GM20431 (cell line): Measurements from ENCODE around the gene STK32B.

Source experiments
- in situ Hi-C: fragments of 300-500 bp; cut with MseI, MboI; formaldehyde crosslinking; loops from one replicate; pipeline ENCODE4 v1.15.0; 2020; ENCODE audit warnings: low sequenced_read_pairs; ENCODE audit not compliant: unreplicated experiment

STK32B gene

GRCh38 chr4:5473125-5473524 is 421.8 kb downstream of the STK32B start:
- in situ Hi-C loops = no loop called here

DNA sequence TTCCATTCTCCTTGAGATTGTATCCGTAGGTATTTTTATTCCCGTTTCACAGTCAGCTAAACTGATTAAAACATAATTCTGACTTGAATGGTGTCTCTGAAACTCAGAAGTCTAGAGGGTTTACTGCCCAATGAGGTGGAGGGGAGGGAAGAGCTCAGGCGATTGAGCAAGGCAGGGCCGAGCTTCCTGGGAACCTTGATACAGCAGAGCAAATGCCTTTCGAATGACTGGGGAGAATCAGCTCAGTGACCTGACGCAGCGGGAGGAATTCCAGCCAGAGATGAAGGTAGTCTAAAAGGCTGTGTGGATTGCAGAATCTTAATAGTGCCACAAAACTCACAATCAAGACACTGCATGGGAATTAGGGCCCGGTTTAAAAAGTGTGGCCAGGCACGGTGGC is 423.5 kb downstream of the STK32B start:
- in situ Hi-C loops = no loop called here

DNA sequence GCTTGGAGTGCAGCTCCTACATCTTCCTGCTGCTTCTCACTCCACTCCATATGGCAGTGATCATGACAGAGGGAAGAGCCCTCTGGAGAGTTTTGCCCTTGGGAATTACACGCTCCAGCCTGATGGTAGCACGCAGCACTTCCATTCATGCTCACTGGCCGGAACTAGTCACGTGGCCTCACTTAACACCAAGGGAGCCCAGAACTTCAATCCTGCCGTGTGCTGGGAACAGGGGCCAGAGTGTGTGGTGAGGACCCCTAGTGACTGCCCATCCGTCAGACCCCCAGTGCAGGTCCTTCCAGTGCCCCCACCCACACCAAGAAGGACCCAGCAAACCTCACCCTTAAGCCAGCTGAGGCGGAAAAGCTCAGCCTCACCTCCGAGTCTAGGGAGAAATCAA is 426.3 kb downstream of the STK32B start:
- in situ Hi-C loops = no loop called here

DNA sequence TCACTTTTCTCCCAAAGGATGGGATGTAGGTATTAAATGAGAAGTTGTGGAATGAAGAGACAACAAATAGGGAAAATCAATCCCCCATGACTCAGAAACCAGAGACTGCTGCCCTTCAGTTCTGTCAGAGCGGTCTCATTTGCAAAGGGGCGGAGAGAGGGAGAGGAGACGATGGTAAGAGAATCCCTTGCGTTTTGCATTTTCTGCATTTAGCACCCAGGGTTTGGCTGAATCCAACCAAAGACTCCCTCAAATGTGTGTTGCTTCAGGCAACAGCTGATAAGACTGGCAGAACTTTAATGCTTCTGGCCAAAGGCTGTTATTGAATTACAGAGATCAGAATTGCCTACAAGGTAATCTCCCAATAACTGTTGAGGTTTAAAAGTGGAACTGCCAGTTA is 426.9 kb downstream of the STK32B start:
- in situ Hi-C loops = no loop called here

- in situ Hi-C loops = no loop called here
These were observed 427.4 kb downstream of the STK32B start for GRCh38 chr4:5478697-5479096.

GRCh38 chr4:5479518-5480060 is 428.3 kb downstream of the STK32B start:
- in situ Hi-C loops = no loop called here

- in situ Hi-C loops = no loop called here
These were observed 437.1 kb downstream of the STK32B start for GRCh38 chr4:5488413-5488812.

DNA sequence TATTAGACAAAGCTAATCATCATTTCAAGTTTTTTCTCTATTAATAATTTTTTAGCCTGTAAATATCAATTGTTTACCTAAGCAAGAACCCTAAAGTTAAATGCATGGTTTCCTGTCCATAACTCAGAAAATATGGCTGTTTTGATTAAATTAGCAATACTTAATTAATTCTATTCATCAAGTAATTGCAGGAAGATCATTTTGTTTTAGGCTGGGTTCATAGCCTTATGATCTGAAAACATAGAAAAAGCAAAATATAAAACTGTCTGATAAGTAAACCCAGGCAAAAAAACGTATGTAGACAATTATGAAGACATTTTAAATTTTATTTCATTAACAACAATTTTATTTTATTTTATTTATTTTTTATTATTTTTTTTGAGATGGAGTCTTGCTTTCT is 438.0 kb downstream of the STK32B start:
- in situ Hi-C loops = no loop called here

DNA sequence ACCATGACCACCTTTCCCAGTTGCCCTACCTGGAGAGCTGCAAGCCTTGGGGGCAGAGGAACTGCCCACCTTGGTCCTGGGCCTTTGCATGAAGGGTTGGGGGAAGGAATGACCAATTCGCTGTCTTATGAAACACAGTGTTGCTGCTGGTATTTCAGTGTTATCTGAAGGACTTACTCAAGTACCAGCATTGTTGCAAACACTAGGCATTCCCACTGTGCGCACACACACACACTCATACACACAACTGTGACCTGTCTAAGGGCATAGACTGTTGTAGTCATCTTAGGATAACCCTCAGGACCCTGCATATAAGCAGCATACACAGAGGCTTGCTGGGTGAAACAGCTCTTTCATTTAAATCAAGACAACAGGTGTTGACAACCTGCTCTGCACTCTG is 446.2 kb downstream of the STK32B start:
- in situ Hi-C loops = no loop called here

DNA sequence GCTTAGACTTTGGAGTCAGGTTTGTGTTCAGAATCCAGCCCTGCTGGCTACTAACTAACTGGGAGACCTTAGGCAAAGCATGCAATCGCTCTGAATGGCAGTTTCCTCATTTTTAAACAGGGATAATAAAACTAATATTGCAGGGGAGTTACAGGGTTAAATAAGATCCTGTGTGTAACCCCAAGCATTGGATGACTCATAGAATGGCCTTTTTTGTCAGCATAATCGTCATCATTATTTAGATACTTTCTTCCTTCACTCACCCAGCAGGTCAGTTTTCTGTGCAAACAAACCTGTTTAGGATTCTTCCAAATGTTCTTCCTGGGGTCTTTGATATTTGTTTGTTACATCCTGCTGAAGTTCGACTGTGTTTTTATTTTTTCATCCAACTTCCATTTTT is 448.9 kb downstream of the STK32B start:
- in situ Hi-C loops = no loop called here

DNA sequence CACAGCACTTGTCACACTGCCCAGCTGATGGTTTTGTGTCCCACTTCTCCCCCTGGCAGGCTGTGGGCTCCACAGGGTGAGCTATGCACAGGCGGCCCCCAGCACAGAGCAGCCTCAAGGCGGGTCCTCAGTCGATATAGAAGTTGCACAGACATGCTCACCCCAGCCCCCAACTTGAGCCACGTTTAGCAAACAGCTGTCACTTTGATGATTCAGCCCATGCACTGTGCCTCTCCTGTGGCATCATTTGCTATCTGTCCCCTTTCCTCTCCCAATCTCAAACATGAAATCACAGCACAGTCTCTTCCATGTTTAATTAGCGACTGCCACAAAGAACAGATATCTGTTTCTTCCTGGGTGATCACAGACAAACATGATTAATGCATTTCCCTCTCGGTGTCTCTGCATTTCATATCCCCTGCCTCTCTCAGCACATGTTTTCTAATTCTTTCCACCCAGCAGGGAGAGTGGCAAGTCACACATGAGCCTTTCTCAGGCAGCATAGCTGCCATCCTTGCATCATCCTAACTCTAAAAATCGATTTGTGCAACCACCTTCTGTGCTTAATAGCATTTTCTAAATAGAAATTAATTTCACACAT is 452.2 kb downstream of the STK32B start:
- in situ Hi-C loops = no loop called here

- in situ Hi-C loops = no loop called here
These were observed 453.2 kb downstream of the STK32B start for GRCh38 chr4:5504486-5504885.

- in situ Hi-C loops = no loop called here
These were observed 459.2 kb downstream of the STK32B start for GRCh38 chr4:5510504-5510903.

DNA sequence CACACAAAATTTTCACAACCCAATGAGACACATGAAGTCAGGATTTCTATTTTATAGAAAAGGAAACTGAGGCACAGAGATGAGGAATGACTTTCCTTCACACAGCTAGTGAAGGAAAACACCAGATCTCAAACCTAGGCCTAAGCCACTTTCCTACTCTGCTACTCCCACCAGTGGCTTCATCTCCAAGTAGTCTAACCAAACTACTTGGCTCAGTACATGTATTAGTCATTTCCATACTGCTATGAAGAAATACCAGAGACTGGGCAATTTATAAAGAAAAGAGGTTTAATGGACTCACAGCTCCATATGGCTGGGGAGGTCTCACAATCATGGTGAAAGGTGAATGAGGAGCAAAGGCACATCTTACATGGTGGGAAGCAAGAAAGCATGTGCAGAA is 460.5 kb downstream of the STK32B start:
- in situ Hi-C loops = no loop called here

- in situ Hi-C loops = no loop called here
These were observed 464.4 kb downstream of the STK32B start for GRCh38 chr4:5515646-5516045.

- in situ Hi-C loops = no loop called here
These were observed 466.1 kb downstream of the STK32B start for GRCh38 chr4:5517372-5517771.

DNA sequence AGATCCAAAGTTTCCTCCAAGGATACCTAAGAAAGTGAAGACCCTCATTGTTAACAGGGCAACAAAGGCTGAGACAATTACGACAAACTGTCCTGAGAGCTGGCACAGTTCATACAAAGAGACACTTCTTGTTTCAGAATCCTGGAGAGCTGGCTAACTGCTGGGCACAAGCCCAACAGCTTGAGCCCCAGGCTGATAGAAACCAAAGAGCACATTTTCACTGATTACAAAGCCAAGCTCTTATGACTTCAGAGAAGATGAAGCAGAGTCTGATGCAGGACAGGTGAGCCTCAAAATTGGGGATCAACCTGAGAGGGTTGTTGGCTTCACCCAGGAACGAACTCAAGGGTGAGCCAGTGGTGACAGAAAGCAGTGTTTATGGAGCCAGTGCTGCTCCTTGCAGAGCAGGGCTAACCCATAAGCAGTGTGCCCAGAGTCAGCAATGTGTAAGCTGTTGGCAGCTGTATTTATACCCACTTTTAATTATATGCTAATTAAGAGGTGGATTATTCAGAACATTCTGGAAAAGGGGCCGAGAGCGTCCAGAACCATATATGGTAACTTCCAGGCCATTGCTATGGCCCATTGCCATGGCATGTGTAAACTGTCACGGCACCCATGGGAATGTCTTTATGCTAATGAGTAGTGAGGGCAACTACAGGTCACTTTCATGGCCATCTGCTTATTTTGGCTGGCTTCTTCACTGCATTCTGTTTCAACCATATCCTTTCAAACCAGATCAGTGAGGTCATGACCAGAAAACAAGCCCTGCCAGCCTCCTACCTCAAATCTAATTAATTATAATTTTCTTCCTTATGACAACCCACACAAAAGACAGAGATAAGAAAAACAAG is 473.4 kb downstream of the STK32B start:
- in situ Hi-C loops = no loop called here

- in situ Hi-C loops = no loop called here
These were observed 475.0 kb downstream of the STK32B start for GRCh38 chr4:5526080-5526846.

DNA sequence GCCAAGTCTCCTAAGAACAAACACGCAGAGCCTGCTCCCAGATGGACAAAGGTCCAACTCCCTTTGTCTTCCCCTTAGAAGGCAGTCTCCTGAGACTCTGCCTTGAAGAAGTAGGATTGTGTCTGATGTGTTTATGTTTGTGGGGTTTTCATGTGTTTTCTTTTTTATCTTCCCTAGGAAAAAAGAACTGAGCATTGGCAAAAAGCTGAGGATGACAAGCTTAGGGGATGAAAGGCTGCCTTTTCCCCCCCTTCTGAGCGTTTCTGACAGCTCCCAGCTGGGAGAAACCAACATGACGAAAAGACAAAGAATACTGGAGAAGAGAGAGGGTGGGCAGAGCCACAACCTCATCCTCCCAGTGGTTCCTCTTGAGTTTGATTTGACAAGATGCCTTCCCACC is 475.9 kb downstream of the STK32B start:
- in situ Hi-C loops = no loop called here

DNA sequence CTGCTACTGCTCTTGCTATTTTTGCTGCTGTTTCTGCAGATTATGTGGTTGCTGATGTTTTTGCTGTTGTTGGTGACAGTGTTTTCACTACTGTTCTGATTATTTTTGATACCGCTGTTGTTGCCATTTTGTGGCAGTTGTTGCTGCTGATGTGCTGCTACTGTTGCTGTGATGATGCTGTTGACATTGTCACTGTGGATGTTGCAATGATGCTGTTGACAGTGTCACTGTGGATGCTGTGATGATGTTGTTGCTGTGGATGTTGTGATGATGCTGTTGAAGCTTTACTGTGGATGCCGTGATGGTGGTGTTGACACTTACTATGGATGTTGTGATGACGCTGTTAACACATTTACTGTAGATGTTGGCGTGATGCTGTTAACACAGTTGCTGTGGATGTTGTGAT is 476.8 kb downstream of the STK32B start:
- in situ Hi-C loops = no loop called here

DNA sequence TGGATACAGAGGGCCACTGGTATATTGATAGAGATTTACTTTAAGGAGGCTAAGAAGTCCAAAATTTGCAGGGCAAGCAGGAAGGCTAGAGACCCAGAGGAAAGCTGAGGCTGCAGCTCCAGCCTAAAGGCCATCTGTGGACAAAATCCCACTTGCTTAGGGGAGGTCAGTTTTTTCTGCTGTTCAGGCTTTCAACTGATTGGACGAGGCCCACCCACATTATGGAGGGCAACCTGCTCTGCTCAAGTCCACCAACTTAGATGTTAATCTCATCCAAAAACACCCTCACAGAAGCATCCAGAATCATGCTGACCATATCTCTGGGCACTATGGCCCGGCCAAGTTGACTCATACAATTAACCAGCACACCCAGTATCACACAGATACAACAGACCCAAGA is 480.8 kb downstream of the STK32B start:
- in situ Hi-C loops = no loop called here
